Measurements from ENCODE around the gene SPATA6L. TPM values are rescaled to one million over a fixed set of nuclear protein-coding genes. Genes with fewer than 3 reads are reported as not detected.

Gene SPATA6L
- total RNA-seq, 1 experiment from 2014 or later, result 1.8 TPM

- TF ChIP-seq ELF4 (CRISPR knock-in tag; IDR thresholded peaks at IDR 0.05; ENCODE audit: low read depth), result no peak
Observed at GRCh38 chr9:4686112-4686511, 19.8 kb upstream of the SPATA6L start (continued).

GRCh38 chr9:4684820-4685219 lies 18.5 kb upstream of the SPATA6L start:
- Mint-ChIP-seq H3K9me3 (no peaks in the 10 kb centered on the region), H3K4me1 (no peaks in the 10 kb centered on the region), H3K27me3 (ENCODE audit: low read depth) (no peaks in the 10 kb centered on the region), H3K36me3 (peaks cover 18% of the 10 kb centered on the region), H3K4me3 (no peak overlapping the region), H3K27ac (peak overlapping the region; percentile 12; the same call in 1 of the 2 replicates)
- CTCF ChIA-PET, result no interaction called here
- DNase-seq (ENCODE audit: low spot score) (no peak), ATAC-seq (no peak)
- POLR2A ChIA-PET, result no interaction called here
- TF ChIP-seq USF2 (CRISPR knock-in tag; IDR thresholded peaks at IDR 0.05) (no peak), FOXJ3 (CRISPR knock-in tag; IDR thresholded peaks at IDR 0.05; ENCODE audit: borderline replicate concordance) (no peak), ZNF532 (CRISPR knock-in tag; IDR thresholded peaks at IDR 0.05; ENCODE audit: borderline replicate concordance) (no peak), RELA (CRISPR knock-in tag; IDR thresholded peaks at IDR 0.05; ENCODE audit: borderline replicate concordance) (no peak), ZNF423 (CRISPR knock-in tag; IDR thresholded peaks at IDR 0.05) (no peak), ZNF416 (CRISPR knock-in tag; IDR thresholded peaks at IDR 0.05) (no peak), ARID4B (CRISPR knock-in tag; IDR thresholded peaks at IDR 0.05; ENCODE audit: borderline replicate concordance) (no peak), MLX (CRISPR knock-in tag; IDR thresholded peaks at IDR 0.05) (no peak), RORB (CRISPR knock-in tag; IDR thresholded peaks at IDR 0.05) (no peak)

GRCh38 chr9:4680750-4681149 lies 14.5 kb upstream of the SPATA6L start:
- Mint-ChIP-seq H3K27me3 (ENCODE audit: low read depth) (no peaks in the 10 kb centered on the region), H3K9me3 (no peaks in the 10 kb centered on the region), H3K4me1 (no peaks in the 10 kb centered on the region), H3K4me3 (no peak overlapping the region), H3K27ac (no peak overlapping the region), H3K36me3 (peaks cover 8% of the 10 kb centered on the region)
- CTCF ChIA-PET, result no interaction called here
- POLR2A ChIA-PET, result no interaction called here
- DNase-seq (ENCODE audit: low spot score), result no peak
- ATAC-seq, result no peak
- TF ChIP-seq ATF6 (CRISPR knock-in tag; IDR thresholded peaks at IDR 0.05) (no peak), MAX (CRISPR knock-in tag; IDR thresholded peaks at IDR 0.05) (no peak), NFYB (CRISPR knock-in tag; conservative IDR thresholded peaks at IDR 0.05; ENCODE audit: low read depth) (no peak), NFE2L1 (CRISPR knock-in tag; IDR thresholded peaks at IDR 0.05) (no peak), CTCF (IDR thresholded peaks at IDR 0.05) (no peak), RELA (CRISPR knock-in tag; IDR thresholded peaks at IDR 0.05; ENCODE audit: borderline replicate concordance) (no peak), E2F5 (CRISPR knock-in tag; IDR thresholded peaks at IDR 0.05) (no peak), TEAD1 (CRISPR knock-in tag; IDR thresholded peaks at IDR 0.05) (no peak), ZNF263 (CRISPR knock-in tag; IDR thresholded peaks at IDR 0.05; ENCODE audit: low read depth) (no peak), CBFB (CRISPR knock-in tag; IDR thresholded peaks at IDR 0.05; ENCODE audit: low read depth) (no peak)

Measured in WTC11 (cell line).